ENCODE data around the gene PRTN3.

DNA sequence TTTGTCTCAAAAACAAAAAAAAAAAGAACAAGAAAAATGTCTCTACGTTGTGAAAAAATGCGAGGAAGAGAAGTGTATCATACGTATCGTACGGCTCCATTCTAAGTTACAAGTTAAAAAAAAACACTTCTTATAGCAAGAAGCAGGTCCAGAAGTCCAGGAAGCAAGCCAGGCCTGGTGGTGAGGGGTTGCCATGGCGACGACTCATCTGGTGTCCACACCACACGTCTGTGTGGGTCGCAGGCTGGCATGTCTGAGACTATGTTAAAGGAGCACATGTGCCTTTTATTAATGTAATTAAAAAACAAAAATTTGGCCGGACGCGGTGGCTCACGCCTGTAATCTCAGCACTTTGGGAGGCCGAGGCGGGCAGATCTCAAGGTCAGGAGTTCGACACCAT lies 46.3 kb downstream of the PRTN3 start:
- TF ChIP-seq, protein P1, sequence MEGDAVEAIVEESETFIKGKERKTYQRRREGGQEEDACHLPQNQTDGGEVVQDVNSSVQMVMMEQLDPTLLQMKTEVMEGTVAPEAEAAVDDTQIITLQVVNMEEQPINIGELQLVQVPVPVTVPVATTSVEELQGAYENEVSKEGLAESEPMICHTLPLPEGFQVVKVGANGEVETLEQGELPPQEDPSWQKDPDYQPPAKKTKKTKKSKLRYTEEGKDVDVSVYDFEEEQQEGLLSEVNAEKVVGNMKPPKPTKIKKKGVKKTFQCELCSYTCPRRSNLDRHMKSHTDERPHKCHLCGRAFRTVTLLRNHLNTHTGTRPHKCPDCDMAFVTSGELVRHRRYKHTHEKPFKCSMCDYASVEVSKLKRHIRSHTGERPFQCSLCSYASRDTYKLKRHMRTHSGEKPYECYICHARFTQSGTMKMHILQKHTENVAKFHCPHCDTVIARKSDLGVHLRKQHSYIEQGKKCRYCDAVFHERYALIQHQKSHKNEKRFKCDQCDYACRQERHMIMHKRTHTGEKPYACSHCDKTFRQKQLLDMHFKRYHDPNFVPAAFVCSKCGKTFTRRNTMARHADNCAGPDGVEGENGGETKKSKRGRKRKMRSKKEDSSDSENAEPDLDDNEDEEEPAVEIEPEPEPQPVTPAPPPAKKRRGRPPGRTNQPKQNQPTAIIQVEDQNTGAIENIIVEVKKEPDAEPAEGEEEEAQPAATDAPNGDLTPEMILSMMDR (IDR thresholded peaks at IDR 0.05) = no peak
- TF ChIP-seq POLR2AphosphoS5 (IDR thresholded peaks at IDR 0.05) (no peak), POLR2A (IDR thresholded peaks at IDR 0.05) (no peak)

All from gastroesophageal sphincter (tissue), 3 donors.